HepG2 (cell line): ENCODE results near the gene ETFA. TPM values are rescaled to one million over a fixed set of nuclear protein-coding genes. Genes with fewer than 3 reads are reported as not detected.

ENCODE experiments used
- E2F1 ChIP-seq: sonication (generic); formaldehyde crosslinking; IDR thresholded peaks from 2 replicates; pipeline ENCODE4 v1.5.0; 2020; ENCODE audit warnings: missing genetic modification reagents
- HOXA5 ChIP-seq: sonication (generic); formaldehyde crosslinking; IDR thresholded peaks from 2 replicates; pipeline ENCODE4 v1.4.0; 2020; ENCODE audit warnings: missing genetic modification reagents
- JUNB ChIP-seq: sonication (generic); formaldehyde crosslinking; IDR thresholded peaks from 2 replicates; pipeline ENCODE4 v1.8.0; 2022; ENCODE audit warnings: missing genetic modification reagents, mild to moderate bottlenecking, borderline replicate concordance
- KDM3A ChIP-seq: IDR thresholded peaks from 2 replicates; pipeline ENCODE4 v1.6.1; 2018; ENCODE audit warnings: low read depth, missing compliant biosample characterization
- MIER3 ChIP-seq: IDR thresholded peaks from 2 replicates; pipeline ENCODE4 v1.6.1; 2016; ENCODE audit warnings: missing compliant biosample characterization, borderline replicate concordance
- MXD4 ChIP-seq: IDR thresholded peaks from 2 replicates; pipeline ENCODE4 v1.6.1; 2016; ENCODE audit warnings: mild to moderate bottlenecking, missing biosample characterization, missing genetic modification reagents
- NKX3-1 ChIP-seq: sonication (generic); formaldehyde crosslinking; IDR thresholded peaks from 2 replicates; pipeline ENCODE4 v1.5.0; 2020; ENCODE audit warnings: missing genetic modification reagents
- NPAS2 ChIP-seq: sonication (generic); formaldehyde crosslinking; IDR thresholded peaks from 2 replicates; pipeline ENCODE4 v1.8.0; 2022; ENCODE audit warnings: mild to moderate bottlenecking, missing genetic modification reagents, borderline replicate concordance
- PRDM15 ChIP-seq: sonication (generic); formaldehyde crosslinking; IDR thresholded peaks from 2 replicates; pipeline ENCODE4 v1.4.0; 2020; ENCODE audit warnings: missing genetic modification reagents
- RAD51 ChIP-seq: fragments of 450-650 bp; IDR thresholded peaks from 2 replicates; pipeline ENCODE4 v1.6.1; 2016; ENCODE audit warnings: borderline replicate concordance
- SMARCE1 ChIP-seq: fragments of 450-650 bp; IDR thresholded peaks from 2 replicates; pipeline ENCODE4 v1.6.1; 2017; ENCODE audit warnings: borderline replicate concordance
- SP2 ChIP-seq: sonication (generic); formaldehyde crosslinking; IDR thresholded peaks from 2 replicates; pipeline ENCODE4 v1.5.1; 2020; ENCODE audit warnings: mild to moderate bottlenecking, missing genetic modification reagents
- SRSF4 ChIP-seq: fragments of 200-400 bp; formaldehyde crosslinking; IDR thresholded peaks from one replicate; pipeline ENCODE4 v1.6.1; 2018; ENCODE audit warnings: mild to moderate bottlenecking, low read depth, low read length, moderate library complexity; ENCODE audit not compliant: poor library complexity, severe bottlenecking
- THAP11 ChIP-seq: IDR thresholded peaks from 2 replicates; pipeline ENCODE4 v1.6.1; 2016; ENCODE audit warnings: missing biosample characterization, missing genetic modification reagents
- TOE1 ChIP-seq: sonication (generic); formaldehyde crosslinking; IDR thresholded peaks from 2 replicates; pipeline ENCODE4 v1.4.0; 2020; ENCODE audit warnings: mild to moderate bottlenecking, missing genetic modification reagents
- ZBTB7B ChIP-seq: sonication (generic); formaldehyde crosslinking; IDR thresholded peaks from 2 replicates; pipeline ENCODE4 v1.4.0; 2020; ENCODE audit warnings: missing genetic modification reagents
- ZFP82 ChIP-seq: sonication (generic); formaldehyde crosslinking; IDR thresholded peaks from 2 replicates; pipeline ENCODE4 v1.5.1; 2020; ENCODE audit warnings: mild to moderate bottlenecking, missing genetic modification reagents, borderline replicate concordance
- ZNF20 ChIP-seq: sonication (generic); formaldehyde crosslinking; IDR thresholded peaks from 2 replicates; pipeline ENCODE4 v1.4.0; 2020; ENCODE audit warnings: mild to moderate bottlenecking, moderate library complexity, missing genetic modification reagents
- ZNF230 ChIP-seq: sonication (generic); formaldehyde crosslinking; IDR thresholded peaks from 2 replicates; pipeline ENCODE4 v1.4.0; 2020; ENCODE audit warnings: mild to moderate bottlenecking, missing genetic modification reagents
- ZNF350 ChIP-seq: sonication (generic); formaldehyde crosslinking; IDR thresholded peaks from 2 replicates; pipeline ENCODE4 v1.4.0; 2020; ENCODE audit warnings: mild to moderate bottlenecking, low read depth, missing genetic modification reagents, borderline replicate concordance
- ZNF468 ChIP-seq: sonication (generic); formaldehyde crosslinking; IDR thresholded peaks from 2 replicates; pipeline ENCODE4 v1.8.0; 2022; ENCODE audit warnings: mild to moderate bottlenecking, moderate library complexity, missing genetic modification reagents
- ZNF615 ChIP-seq: sonication (generic); formaldehyde crosslinking; IDR thresholded peaks from 2 replicates; pipeline ENCODE4 v1.5.0; 2020; ENCODE audit warnings: mild to moderate bottlenecking, missing genetic modification reagents, borderline replicate concordance
- ZNF83 ChIP-seq: sonication (generic); formaldehyde crosslinking; IDR thresholded peaks from 2 replicates; pipeline ENCODE4 v1.4.0; 2020; ENCODE audit warnings: missing genetic modification reagents, mild to moderate bottlenecking, borderline replicate concordance
- polyA plus RNA-seq, 8 experiments: library from polyadenylated mRNA; depleted of rRNA in 3 of 8; stranded (reverse) in 7 of 8; unstranded in 1 of 8; fragments of >200 nt; fragmentation: Illumina TruSeq in 4 of 8; extraction: Trizol in 4 of 8; gene quantifications; 2 replicates each; pipeline versions ENCODE4 v1.2.1 to v1.2.3, GENCODE V29; 2011 to 2016; ENCODE audit warnings: low read depth in 4 of 8, missing spikeins in 1 of 8, mixed read lengths in 1 of 8; ENCODE audit not compliant: insufficient read depth in 1 of 8
- total RNA-seq, 5 experiments: library from RNA; depleted of rRNA; stranded (reverse); fragments of >200 nt; fragmentation: Illumina TruSeq; extraction: Trizol; gene quantifications; 2 replicates each; pipeline ENCODE4 v1.2.3, GENCODE V29; 2016; ENCODE audit warnings: low read depth in 1 of 5
- TF ChIP-seq, protein P1 (sequence below): IDR thresholded peaks from 2 replicates; pipeline ENCODE4 v1.6.1; 2016; ENCODE audit warnings: mild to moderate bottlenecking, missing biosample characterization, missing genetic modification reagents
- TF ChIP-seq, protein P2 (sequence below): sonication (generic); formaldehyde crosslinking; IDR thresholded peaks from 2 replicates; pipeline ENCODE4 v1.5.0; 2020; ENCODE audit warnings: missing genetic modification reagents

The ETFA gene
- total and polyA plus RNA-seq, 2 of the 13 experiments (the other 11 are each of a cell fraction or from before 2014, with no cell fraction given), result 291 to 396 TPM

DNA sequence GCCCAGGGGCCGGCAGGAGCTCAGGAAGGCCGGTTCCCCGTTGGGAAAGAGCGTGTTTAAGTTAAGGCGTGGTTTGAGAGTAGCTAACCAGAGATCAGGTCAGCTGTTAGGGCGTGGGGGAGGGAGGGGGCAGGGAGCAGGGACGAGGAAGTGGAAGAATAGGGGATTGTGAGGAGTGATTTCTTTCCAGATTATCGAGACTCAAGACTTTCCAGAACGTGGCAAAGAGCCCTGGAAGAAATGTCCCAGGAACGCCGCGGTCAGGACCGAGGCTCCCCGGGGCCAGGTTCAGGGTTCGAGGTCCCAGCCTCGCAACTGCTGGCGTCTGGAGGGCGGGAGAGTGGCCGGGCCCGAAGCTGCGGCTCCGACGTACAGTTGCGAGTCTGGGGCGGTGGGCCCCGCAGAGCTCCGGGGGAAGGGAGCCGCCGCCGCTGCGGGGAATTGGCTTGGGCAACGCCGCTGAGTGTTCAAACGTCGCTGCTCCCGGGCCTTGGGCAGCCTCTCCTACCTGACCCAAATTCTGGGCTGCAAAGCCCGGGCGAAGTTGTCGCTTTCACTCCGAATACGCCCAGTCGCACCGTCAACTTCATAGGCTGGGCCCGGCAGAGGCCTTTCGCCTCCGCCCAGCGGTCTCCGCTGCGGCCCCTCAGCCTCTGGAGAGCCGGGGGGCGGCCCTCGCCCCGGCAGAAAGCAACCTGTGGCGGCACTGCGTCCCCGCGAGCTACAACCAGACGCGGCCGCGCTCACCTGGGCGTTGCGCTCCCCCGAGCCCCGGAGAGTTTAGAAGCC, 34.8 kb upstream of the ETFA start (continued):
- TF ChIP-seq E2F1 (CRISPR knock-in tag) (peak; percentile 33; the same call in 1 of the 2 replicates), HOXA5 (CRISPR knock-in tag) (0 out of 2 replicates have a peak, but pooled peaks have one; percentile 36), KDM3A (0 out of 2 replicates have a peak, but pooled peaks have one; percentile 11), SRSF4 (no peak), MIER3 (CRISPR knock-in tag) (no peak), ZNF468 (CRISPR knock-in tag) (no peak), ZBTB7B (CRISPR knock-in tag) (peak; percentile 80; the same call in 1 of the 2 replicates), SMARCE1 (no peak), MXD4 (CRISPR knock-in tag) (no peak), ZNF615 (CRISPR knock-in tag) (0 out of 2 replicates have a peak, but pooled peaks have one; percentile 33), PRDM15 (CRISPR knock-in tag) (peak; percentile 17; the same call in 1 of the 2 replicates), TOE1 (CRISPR knock-in tag) (no peak), NPAS2 (CRISPR knock-in tag) (no peak), ZNF230 (CRISPR knock-in tag) (0 out of 2 replicates have a peak, but pooled peaks have one; percentile 38), JUNB (CRISPR knock-in tag) (no peak), NKX3-1 (no peak), SP2 (CRISPR knock-in tag) (no peak), ZFP82 (CRISPR knock-in tag) (no peak), THAP11 (no peak), ZNF20 (no peak), ZNF83 (CRISPR knock-in tag) (no peak; the same call in 1 of the 2 replicates), ZNF350 (no peak; the same call in 1 of the 2 replicates), RAD51 (no peak)
- TF ChIP-seq, protein P1, sequence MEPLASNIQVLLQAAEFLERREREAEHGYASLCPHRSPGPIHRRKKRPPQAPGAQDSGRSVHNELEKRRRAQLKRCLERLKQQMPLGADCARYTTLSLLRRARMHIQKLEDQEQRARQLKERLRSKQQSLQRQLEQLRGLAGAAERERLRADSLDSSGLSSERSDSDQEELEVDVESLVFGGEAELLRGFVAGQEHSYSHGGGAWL (CRISPR knock-in tag), result peak; percentile 26; the same call in 1 of the 2 replicates
- TF ChIP-seq, protein P2, sequence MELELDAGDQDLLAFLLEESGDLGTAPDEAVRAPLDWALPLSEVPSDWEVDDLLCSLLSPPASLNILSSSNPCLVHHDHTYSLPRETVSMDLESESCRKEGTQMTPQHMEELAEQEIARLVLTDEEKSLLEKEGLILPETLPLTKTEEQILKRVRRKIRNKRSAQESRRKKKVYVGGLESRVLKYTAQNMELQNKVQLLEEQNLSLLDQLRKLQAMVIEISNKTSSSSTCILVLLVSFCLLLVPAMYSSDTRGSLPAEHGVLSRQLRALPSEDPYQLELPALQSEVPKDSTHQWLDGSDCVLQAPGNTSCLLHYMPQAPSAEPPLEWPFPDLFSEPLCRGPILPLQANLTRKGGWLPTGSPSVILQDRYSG (CRISPR knock-in tag), result no peak
